Breast epithelium (tissue), 3 donors: ENCODE results near the gene LEMD3.

ENCODE experiments used
- POLR2AphosphoS5 ChIP-seq, 3 donors: sonication (generic); formaldehyde crosslinking; IDR thresholded peaks; one replicate each; pipeline ENCODE4 v1.6.1; 2017; ENCODE audit warnings: antibody characterized with exemption in 3 of 3
- TF ChIP-seq, protein P1 (sequence below), 3 donors: fragments of 450-650 bp; IDR thresholded peaks; one replicate each; pipeline ENCODE4 v1.5.1; 2016 to 2017; ENCODE audit warnings: antibody characterized with exemption in 3 of 3, mild to moderate bottlenecking in 3 of 3, moderate library complexity in 3 of 3

DNA sequence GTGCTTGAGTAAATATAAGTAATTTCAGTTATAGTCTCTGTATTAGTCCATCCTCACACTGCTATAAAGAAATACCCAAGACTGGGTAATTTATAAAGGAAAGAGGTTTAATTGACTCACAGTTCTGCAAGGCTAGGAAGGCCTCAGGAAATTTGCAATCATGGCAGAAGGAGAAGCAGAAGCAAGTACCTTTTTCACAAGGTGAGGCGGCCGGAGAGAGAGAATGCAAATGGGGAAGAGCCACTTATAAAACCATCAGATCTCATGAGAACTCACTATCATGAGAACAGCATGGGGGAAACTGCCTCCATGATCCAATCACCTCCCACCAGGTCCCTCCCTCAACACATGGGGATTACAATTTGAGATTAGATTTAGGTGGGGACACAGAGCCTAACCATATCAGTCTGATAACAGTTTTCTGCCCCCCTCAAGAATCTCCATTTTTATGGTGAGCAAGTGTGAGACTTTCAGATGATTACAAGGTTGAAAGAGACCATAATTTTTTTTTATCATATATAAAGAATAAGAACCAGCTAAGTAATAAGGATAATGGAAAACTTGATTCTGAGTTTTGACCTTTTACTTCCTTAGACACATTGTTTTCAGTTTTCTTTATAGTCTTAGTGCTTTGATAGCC, 35.6 kb downstream of the LEMD3 start:
- TF ChIP-seq, protein P1, sequence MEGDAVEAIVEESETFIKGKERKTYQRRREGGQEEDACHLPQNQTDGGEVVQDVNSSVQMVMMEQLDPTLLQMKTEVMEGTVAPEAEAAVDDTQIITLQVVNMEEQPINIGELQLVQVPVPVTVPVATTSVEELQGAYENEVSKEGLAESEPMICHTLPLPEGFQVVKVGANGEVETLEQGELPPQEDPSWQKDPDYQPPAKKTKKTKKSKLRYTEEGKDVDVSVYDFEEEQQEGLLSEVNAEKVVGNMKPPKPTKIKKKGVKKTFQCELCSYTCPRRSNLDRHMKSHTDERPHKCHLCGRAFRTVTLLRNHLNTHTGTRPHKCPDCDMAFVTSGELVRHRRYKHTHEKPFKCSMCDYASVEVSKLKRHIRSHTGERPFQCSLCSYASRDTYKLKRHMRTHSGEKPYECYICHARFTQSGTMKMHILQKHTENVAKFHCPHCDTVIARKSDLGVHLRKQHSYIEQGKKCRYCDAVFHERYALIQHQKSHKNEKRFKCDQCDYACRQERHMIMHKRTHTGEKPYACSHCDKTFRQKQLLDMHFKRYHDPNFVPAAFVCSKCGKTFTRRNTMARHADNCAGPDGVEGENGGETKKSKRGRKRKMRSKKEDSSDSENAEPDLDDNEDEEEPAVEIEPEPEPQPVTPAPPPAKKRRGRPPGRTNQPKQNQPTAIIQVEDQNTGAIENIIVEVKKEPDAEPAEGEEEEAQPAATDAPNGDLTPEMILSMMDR (IDR thresholded peaks at IDR 0.05) = no peak
- no peak for TF ChIP-seq POLR2AphosphoS5 (IDR thresholded peaks at IDR 0.05)
